K562 (cell line): ENCODE measurements around the gene TCF20. TPM values are rescaled to one million over a fixed set of nuclear protein-coding genes. Genes with fewer than 3 reads are reported as not detected.

Source experiments
- ATAC-seq: fragments of 200-7000 bp; cut with Tn5 transposase; 3 replicates; pipeline ENCODE4 v1.9.1; 2020; ENCODE audit warnings: moderate library complexity
- BruUV-seq: library from RNA; stranded (reverse); fragments of 400-500 nt; replicated peaks from 2 replicates; lab custom pipeline; 2021; lab: Mats Ljungman, UMichigan
- CTCF ChIA-PET: fragments of 300-600 bp; formaldehyde crosslinking; extraction: SDS; loops from one replicate; lab custom pipeline; 2021; ENCODE audit warnings: low intra/inter-chr PET ratio; lab: Yijun Ruan, JAX
- POLR2A ChIA-PET: fragments of 300-600, 350-650 bp; sonication (Branson Sonifier 250); formaldehyde crosslinking; extraction: SDS; loops from one replicate; lab custom pipeline; 2021; ENCODE audit warnings: antibody characterized with exemption, inconsistent platforms; lab: Yijun Ruan, JAX
- DNase-seq, 4 experiments: peaks; one replicate each; pipeline versions ENCODE4 v3.0.0 to v3.0.0-alpha.2; 2011 to 2018; ENCODE audit warnings: low spot score in 3 of 4, mixed read lengths in 3 of 4; ENCODE audit errors: extremely low read depth in 1 of 4
- FAIRE-seq: peaks from 2 replicates; lab custom pipeline; 2011; peaks lifted over from hg19 to GRCh38; lab: Jason Lieb, UNC
- H2AFZ ChIP-seq: 2 replicates; pipeline ENCODE4 v1.6.0; 2011; ENCODE audit warnings: low read depth, low read length, control low read depth, inconsistent platforms
- H3K27ac ChIP-seq: fragments of 200-600 bp; 3 replicates; pipeline ENCODE4 v1.8.0; 2011; ENCODE audit warnings: low read depth, mild to moderate bottlenecking, control low read depth, inconsistent platforms, low read length, moderate library complexity, mixed read lengths; ENCODE audit errors: extremely low read depth
- H3K27me3 ChIP-seq, 2 experiments: fragments of 300-600 bp in 1 of 2; 2 replicates in 1 of 2; 3 replicates in 1 of 2; pipeline versions ENCODE4 v1.6.0 to v1.8.0; 2011; ENCODE audit warnings: inconsistent platforms in 2 of 2, low read length in 2 of 2, mild to moderate bottlenecking in 1 of 2, mixed read lengths in 1 of 2, moderate library complexity in 1 of 2; ENCODE audit not compliant: control insufficient read depth in 2 of 2, insufficient read depth in 2 of 2
- H3K36me3 ChIP-seq: fragments of 300-600 bp; 3 replicates; pipeline ENCODE4 v1.8.0; 2011; ENCODE audit warnings: mild to moderate bottlenecking, low read length, inconsistent platforms; ENCODE audit not compliant: control insufficient read depth, insufficient read depth
- H3K4me1 ChIP-seq, 2 experiments: fragments of 200-600 bp in 1 of 2; replicated peaks in 1 of 2; 2 replicates in 1 of 2; 3 replicates in 1 of 2; pipeline versions ENCODE4 v1.5.1 to v1.8.0; 2011; ENCODE audit warnings: inconsistent platforms in 2 of 2, low read length in 2 of 2, mild to moderate bottlenecking in 1 of 2, mixed read lengths in 1 of 2, moderate library complexity in 1 of 2; ENCODE audit not compliant: control insufficient read depth in 2 of 2, insufficient read depth in 2 of 2
- H3K4me2 ChIP-seq: 2 replicates; pipeline ENCODE4 v1.6.1; 2011; ENCODE audit warnings: low read length, control low read depth, inconsistent platforms, mixed read lengths; ENCODE audit not compliant: insufficient read depth
- H3K4me3 ChIP-seq: fragments of 200-600 bp; sonication (generic), shearing (Covaris generic); 2 replicates; pipeline ENCODE4 v1.5.1; 2016; ENCODE audit warnings: control low read depth, inconsistent platforms
- H3K79me2 ChIP-seq: fragments of 200-600 bp; 3 replicates; pipeline ENCODE4 v1.8.0; 2011; ENCODE audit warnings: low read length, inconsistent platforms; ENCODE audit not compliant: control insufficient read depth, insufficient read depth
- H3K9ac ChIP-seq, 2 experiments: 2 replicates each; pipeline versions ENCODE4 v1.6.0 to v1.6.1; 2011; ENCODE audit warnings: low read depth in 2 of 2, low read length in 2 of 2, control low read depth in 1 of 2, inconsistent platforms in 1 of 2, mild to moderate bottlenecking in 1 of 2, mixed read lengths in 1 of 2; ENCODE audit not compliant: insufficient read depth in 1 of 2
- H3K9me1 ChIP-seq: one replicate; pipeline ENCODE4 v1.6.0; 2011; ENCODE audit warnings: inconsistent platforms, mild to moderate bottlenecking, low read length, moderate library complexity; ENCODE audit not compliant: control insufficient read depth, insufficient read depth
- H3K9me3 ChIP-seq: replicated peaks from 2 replicates; pipeline ENCODE4 v1.5.1; 2011; ENCODE audit warnings: low read depth, low read length, inconsistent platforms; ENCODE audit not compliant: control insufficient read depth, insufficient read depth
- H4K20me1 ChIP-seq: replicated peaks from 2 replicates; pipeline ENCODE4 v1.6.1; 2011; ENCODE audit warnings: low read length, inconsistent platforms, mixed read lengths; ENCODE audit not compliant: control insufficient read depth, insufficient read depth
- FOXK2 ChIP-seq, 2 experiments: fragments of 450-650 bp; IDR thresholded peaks in 1 of 2; conservative IDR thresholded peaks in 1 of 2; 2 replicates each; pipeline ENCODE4 v1.6.1; 2016; ENCODE audit warnings: low read depth in 2 of 2, mild to moderate bottlenecking in 1 of 2
- HMG20A ChIP-seq: fragments of 450-650 bp; formaldehyde crosslinking; conservative IDR thresholded peaks from 2 replicates; pipeline ENCODE4 v1.4.0; 2020; ENCODE audit warnings: mild to moderate bottlenecking, mixed read lengths
- SMARCA4 ChIP-seq: fragments of 450-650 bp; IDR thresholded peaks from 2 replicates; pipeline ENCODE4 v1.6.1; 2016
- ZNF140 ChIP-seq: fragments of 250-450 bp; sonication (Bioruptor Pico); IDR thresholded peaks from 2 replicates; pipeline ENCODE4 v1.8.0; 2021; ENCODE audit warnings: moderate library complexity, mild to moderate bottlenecking, inconsistent platforms
- ZNF232 ChIP-seq: sonication (generic); formaldehyde crosslinking; IDR thresholded peaks from 2 replicates; pipeline ENCODE4 v1.8.0; 2022; ENCODE audit warnings: mild to moderate bottlenecking, missing genetic modification reagents
- WGBS: fragments of 100-300 bp; shearing (Covaris generic); methylation state at CpG from one replicate; pipeline ENCODE4 v1.1.6; 2016; ENCODE audit warnings: low coverage, mixed read lengths; ENCODE audit not compliant: insufficient coverage; ENCODE audit errors: missing lambda C conversion rate; 5-methylcytosine and 5-hydroxymethylcytosine counted together
- in situ Hi-C: fragments of 300-500 bp; cut with MboI; formaldehyde crosslinking; loops from 4 replicates; pipeline ENCODE4 v1.15.0; 2018; ENCODE audit warnings: inconsistent platforms, mixed read lengths
- intact Hi-C: fragments of 100-400 bp; cut with micrococcal nuclease; formaldehyde crosslinking; loops from 2 replicates; pipeline ENCODE4 v1.14.2; 2022
- polyA plus RNA-seq, 8 experiments: library from polyadenylated mRNA; depleted of rRNA in 4 of 8; stranded (reverse) in 5 of 8; unstranded in 3 of 8; fragments of >200 nt; fragmentation: Nextera tagmentation in 2 of 8; fragmentation: Illumina TruSeq in 1 of 8; extraction: Ambion mirVana in 2 of 8; extraction: Trizol in 1 of 8; gene quantifications; 2 replicates each; pipeline versions ENCODE4 v1.2.1 to v1.2.3, GENCODE V29; 2011 to 2014; ENCODE audit warnings: inconsistent platforms in 1 of 8, missing spikeins in 1 of 8
- total RNA-seq, 7 experiments: library from RNA; depleted of rRNA in 6 of 7; stranded (reverse); fragments of >200 nt in 6 of 7; fragmentation: Illumina TruSeq in 2 of 7; extraction: Trizol in 2 of 7; gene quantifications; 2 replicates each; pipeline versions ENCODE4 v1.2.1 to v1.2.3, GENCODE V29; 2011 to 2021; ENCODE audit warnings: low replicate concordance in 1 of 7

The TCF20 gene
- total and polyA plus RNA-seq, 9 of the 15 experiments (the other 6 are each of a cell fraction or from before 2014, with no cell fraction given): 0.35 to 43.6 (median 17.5) TPM

GRCh38 chr22:42280836-42281235 is 10.4 kb upstream of the TCF20 start:
- Histone ChIP-seq H3K36me3 (no peaks in the 10 kb centered on the region; the same call in 2 of the 3 replicates), H3K4me2 (no peak overlapping the region), H3K4me1 (peaks cover 0 to 21% of the 10 kb centered on the region in 2 experiments; a peak in 2 of 5 replicates), H3K4me3 (no peak overlapping the region), H4K20me1 (peaks cover 15% of the 10 kb centered on the region; the same call in 1 of the 2 replicates), H3K27me3 (no peaks in the 10 kb centered on the region; a peak in 1 of 5 replicates), H2AFZ (no peak overlapping the region), H3K27ac (no peak overlapping the region), H3K9me3 (no peaks in the 10 kb centered on the region), H3K79me2 (no peaks in the 10 kb centered on the region), H3K9me1 (peaks cover under 1% of the 10 kb centered on the region), H3K9ac (no peak overlapping the region)
- ChIA-PET POLR2A (no interaction called here), CTCF (no interaction called here)
- ATAC-seq (no peak), DNase-seq (no peak), FAIRE-seq (no peak)
- no peak for TF ChIP-seq ZNF232 (CRISPR knock-in tag)
- TF ChIP-seq FOXK2 (conservative IDR thresholded peaks at IDR 0.05 in 1 of 2, IDR thresholded peaks at IDR 0.05 in 1 of 2; ENCODE audit: low read depth in 2 of 2): no peak
- no peak for TF ChIP-seq HMG20A
- no peak for TF ChIP-seq ZNF140 (CRISPR knock-in tag)
- 20% methylated on average over 4 of the region's 5 CpGs for WGBS
- in situ Hi-C loops (loop anchor here (10.0 kb wide), 1 partner anchor 106 kb away; no protein-coding TSS in a partner anchor), intact Hi-C loops (no loop called here)
- BruUV-seq: no TSS peak

- Histone ChIP-seq H3K9ac (no peak overlapping the region), H3K9me3 (no peaks in the 10 kb centered on the region), H3K4me1 (peaks cover 0 to 24% of the 10 kb centered on the region in 2 experiments; a peak in 2 of 5 replicates), H4K20me1 (peaks cover 13% of the 10 kb centered on the region; the same call in 1 of the 2 replicates), H3K9me1 (peaks cover 2% of the 10 kb centered on the region), H3K27me3 (no peaks in the 10 kb centered on the region; a peak in 1 of 5 replicates), H3K36me3 (no peaks in the 10 kb centered on the region; the same call in 2 of the 3 replicates), H2AFZ (no peak overlapping the region), H3K27ac (no peak overlapping the region), H3K4me3 (no peak overlapping the region), H3K79me2 (no peaks in the 10 kb centered on the region), H3K4me2 (no peak overlapping the region)
- 15% methylated on average over 8 of the region's 9 CpGs for WGBS
- ChIA-PET POLR2A (no interaction called here), CTCF (no interaction called here)
- intact Hi-C loops: no loop called here
- no peak for ATAC-seq
- no TSS peak for BruUV-seq
- in situ Hi-C loops: loop anchor here (10.0 kb wide), 1 partner anchor 105 kb away; no protein-coding TSS in a partner anchor
- no peak for FAIRE-seq
- DNase-seq: no peak
- no peak for TF ChIP-seq SMARCA4
These were observed 9.7 kb upstream of the TCF20 start for GRCh38 chr22:42280140-42280539.
